GM23338 (cell line): ENCODE measurements around the gene TMC1. TPM values are rescaled to one million over a fixed set of nuclear protein-coding genes. Genes with fewer than 3 reads are reported as not detected.

ENCODE experiments used
- ATAC-seq: fragments of 200-7000 bp; cut with Tn5 transposase; 3 replicates; pipeline ENCODE4 v1.9.1; 2020
- DNase-seq: peaks from one replicate; pipeline ENCODE4 v3.0.0-alpha.2; 2015; ENCODE audit warnings: low spot score
- H2AFZ ChIP-seq: fragments of 200-600 bp; sonication (generic); 2 replicates; pipeline ENCODE4 v1.8.0; 2016; ENCODE audit warnings: antibody characterized with exemption, mild to moderate bottlenecking, moderate library complexity
- H3F3A ChIP-seq: fragments of 200-600 bp; sonication (generic); replicated peaks from 2 replicates; pipeline ENCODE4 v1.8.0; 2017; ENCODE audit warnings: antibody characterized with exemption, mixed run types, low read depth
- H3K27ac ChIP-seq: fragments of 200-600 bp; sonication (generic); 2 replicates; pipeline ENCODE4 v1.6.1; 2016; ENCODE audit warnings: low read depth
- H3K27me3 ChIP-seq: fragments of 200-600 bp; sonication (generic); 2 replicates; pipeline ENCODE4 v1.8.0; 2016; ENCODE audit warnings: mild to moderate bottlenecking, mixed run types, moderate library complexity; ENCODE audit not compliant: insufficient read depth
- H3K36me3 ChIP-seq: fragments of 200-600 bp; sonication (generic); 2 replicates; pipeline ENCODE4 v1.8.0; 2016; ENCODE audit warnings: mild to moderate bottlenecking; ENCODE audit not compliant: insufficient read depth
- H3K4me1 ChIP-seq: fragments of 200-600 bp; sonication (generic); 2 replicates; pipeline ENCODE4 v1.8.0; 2016; ENCODE audit warnings: mild to moderate bottlenecking, moderate library complexity; ENCODE audit not compliant: insufficient read depth
- H3K4me2 ChIP-seq: fragments of 200-600 bp; sonication (generic); 2 replicates; pipeline ENCODE4 v1.7.1; 2017; ENCODE audit warnings: mixed run types
- H3K4me3 ChIP-seq: fragments of 200-600 bp; sonication (generic); 2 replicates; pipeline ENCODE4 v1.6.1; 2016; ENCODE audit warnings: mixed run types
- H3K79me2 ChIP-seq: fragments of 200-600 bp; sonication (generic); replicated peaks from 2 replicates; pipeline ENCODE4 v1.8.0; 2017; ENCODE audit warnings: mild to moderate bottlenecking; ENCODE audit not compliant: insufficient read depth
- H3K9me2 ChIP-seq: fragments of 200-600 bp; sonication (generic); 2 replicates; pipeline ENCODE4 v1.8.0; 2017; ENCODE audit not compliant: insufficient read depth
- H4K20me1 ChIP-seq: fragments of 200-600 bp; sonication (generic); replicated peaks from 2 replicates; pipeline ENCODE4 v1.8.0; 2017; ENCODE audit warnings: mild to moderate bottlenecking; ENCODE audit not compliant: insufficient read depth
- H3K27ac Mint-ChIP-seq: 2 replicates; pipeline ENCODE4 v1.8.0; 2020; ENCODE audit warnings: inconsistent platforms, mild to moderate bottlenecking, moderate library complexity, mixed read lengths
- H3K27me3 Mint-ChIP-seq: 3 replicates; pipeline ENCODE4 v1.8.0; 2022; ENCODE audit warnings: low read depth, mild to moderate bottlenecking, moderate library complexity, mixed read lengths, inconsistent platforms; ENCODE audit not compliant: insufficient read depth, poor library complexity
- H3K36me3 Mint-ChIP-seq: 3 replicates; pipeline ENCODE4 v1.8.0; 2021; ENCODE audit warnings: low read depth, mild to moderate bottlenecking, inconsistent platforms, moderate library complexity, mixed read lengths
- H3K4me1 Mint-ChIP-seq: 3 replicates; pipeline ENCODE4 v1.8.0; 2020; ENCODE audit warnings: mild to moderate bottlenecking, inconsistent platforms, mixed read lengths
- H3K4me3 Mint-ChIP-seq: 3 replicates; pipeline ENCODE4 v1.8.0; 2021; ENCODE audit warnings: moderate library complexity, mild to moderate bottlenecking, inconsistent platforms, mixed read lengths
- H3K9me3 Mint-ChIP-seq: 3 replicates; pipeline ENCODE4 v1.8.0; 2020; ENCODE audit warnings: moderate library complexity, mild to moderate bottlenecking, inconsistent platforms, mixed read lengths
- EZH2 ChIP-seq: fragments of 200-600 bp; sonication (generic); IDR thresholded peaks from one replicate; pipeline ENCODE4 v1.8.0; 2017; ENCODE audit warnings: antibody characterized with exemption, mild to moderate bottlenecking, low read depth; ENCODE audit not compliant: unreplicated experiment
- polyA plus RNA-seq: library from polyadenylated mRNA; unstranded; fragments of >200 nt; fragmentation: Nextera tagmentation; extraction: Ambion mirVana; gene quantifications from 2 replicates; pipeline ENCODE4 v1.2.1, GENCODE V29; 2016
- total RNA-seq: library from RNA; depleted of rRNA; stranded (reverse); fragments of >200 nt; shearing (Covaris generic); gene quantifications from 2 replicates; pipeline ENCODE4 v1.2.3, GENCODE V29; 2014
- TF ChIP-seq, protein P1 (sequence below): fragments of 250-450 bp; sonication (Bioruptor Pico); IDR thresholded peaks from 2 replicates; pipeline ENCODE4 v1.5.0; 2020; ENCODE audit warnings: mild to moderate bottlenecking, moderate library complexity
- TF ChIP-seq, protein P2 (sequence below), 2 experiments: fragments of 200-600 bp in 1 of 2; sonication (generic) in 1 of 2; conservative IDR thresholded peaks; 2 replicates each; pipeline versions ENCODE4 v1.5.1 to v1.6.1; 2016 to 2017; ENCODE audit warnings: antibody characterized with exemption in 2 of 2, low read depth in 2 of 2, mild to moderate bottlenecking in 2 of 2, moderate library complexity in 1 of 2

The TMC1 gene
- total and polyA plus RNA-seq, 2 experiments from 2014 or later: 0.61 to 1.2 TPM

DNA sequence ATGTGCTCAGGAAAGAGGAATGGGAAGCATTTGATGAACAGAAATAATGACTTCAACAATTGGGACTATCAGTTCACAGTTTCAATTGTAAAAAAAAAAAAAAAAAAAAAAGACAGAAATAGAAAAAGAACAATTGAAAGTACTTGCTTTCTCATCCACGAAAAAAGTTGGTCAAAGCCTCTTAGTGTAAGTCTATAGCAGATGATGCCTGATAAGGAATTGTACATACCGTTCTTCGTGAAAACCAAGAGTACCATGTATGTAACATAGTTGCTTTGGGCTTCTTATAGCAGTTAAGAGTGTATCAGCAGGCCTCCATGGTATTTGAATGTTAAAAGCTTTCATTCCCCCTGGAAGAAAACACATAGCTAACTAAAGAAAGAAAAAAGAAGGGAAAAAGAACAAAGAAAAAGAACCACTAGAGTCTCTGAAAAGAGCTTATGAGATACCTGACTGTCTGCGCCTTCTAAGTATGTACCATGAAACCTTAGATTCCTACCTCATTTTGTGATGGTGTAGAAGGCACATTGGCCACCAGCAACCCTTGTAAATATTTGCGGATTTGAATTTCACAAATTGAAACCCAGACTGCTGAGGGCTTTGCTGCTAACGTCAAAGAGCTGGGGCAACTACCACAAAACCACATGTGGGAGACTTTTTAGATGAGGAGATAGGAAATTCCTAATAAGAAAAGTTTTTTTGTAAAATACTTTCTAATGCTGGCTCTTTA, 75.2 kb downstream of the TMC1 start (continued):
- TF ChIP-seq, protein P1, sequence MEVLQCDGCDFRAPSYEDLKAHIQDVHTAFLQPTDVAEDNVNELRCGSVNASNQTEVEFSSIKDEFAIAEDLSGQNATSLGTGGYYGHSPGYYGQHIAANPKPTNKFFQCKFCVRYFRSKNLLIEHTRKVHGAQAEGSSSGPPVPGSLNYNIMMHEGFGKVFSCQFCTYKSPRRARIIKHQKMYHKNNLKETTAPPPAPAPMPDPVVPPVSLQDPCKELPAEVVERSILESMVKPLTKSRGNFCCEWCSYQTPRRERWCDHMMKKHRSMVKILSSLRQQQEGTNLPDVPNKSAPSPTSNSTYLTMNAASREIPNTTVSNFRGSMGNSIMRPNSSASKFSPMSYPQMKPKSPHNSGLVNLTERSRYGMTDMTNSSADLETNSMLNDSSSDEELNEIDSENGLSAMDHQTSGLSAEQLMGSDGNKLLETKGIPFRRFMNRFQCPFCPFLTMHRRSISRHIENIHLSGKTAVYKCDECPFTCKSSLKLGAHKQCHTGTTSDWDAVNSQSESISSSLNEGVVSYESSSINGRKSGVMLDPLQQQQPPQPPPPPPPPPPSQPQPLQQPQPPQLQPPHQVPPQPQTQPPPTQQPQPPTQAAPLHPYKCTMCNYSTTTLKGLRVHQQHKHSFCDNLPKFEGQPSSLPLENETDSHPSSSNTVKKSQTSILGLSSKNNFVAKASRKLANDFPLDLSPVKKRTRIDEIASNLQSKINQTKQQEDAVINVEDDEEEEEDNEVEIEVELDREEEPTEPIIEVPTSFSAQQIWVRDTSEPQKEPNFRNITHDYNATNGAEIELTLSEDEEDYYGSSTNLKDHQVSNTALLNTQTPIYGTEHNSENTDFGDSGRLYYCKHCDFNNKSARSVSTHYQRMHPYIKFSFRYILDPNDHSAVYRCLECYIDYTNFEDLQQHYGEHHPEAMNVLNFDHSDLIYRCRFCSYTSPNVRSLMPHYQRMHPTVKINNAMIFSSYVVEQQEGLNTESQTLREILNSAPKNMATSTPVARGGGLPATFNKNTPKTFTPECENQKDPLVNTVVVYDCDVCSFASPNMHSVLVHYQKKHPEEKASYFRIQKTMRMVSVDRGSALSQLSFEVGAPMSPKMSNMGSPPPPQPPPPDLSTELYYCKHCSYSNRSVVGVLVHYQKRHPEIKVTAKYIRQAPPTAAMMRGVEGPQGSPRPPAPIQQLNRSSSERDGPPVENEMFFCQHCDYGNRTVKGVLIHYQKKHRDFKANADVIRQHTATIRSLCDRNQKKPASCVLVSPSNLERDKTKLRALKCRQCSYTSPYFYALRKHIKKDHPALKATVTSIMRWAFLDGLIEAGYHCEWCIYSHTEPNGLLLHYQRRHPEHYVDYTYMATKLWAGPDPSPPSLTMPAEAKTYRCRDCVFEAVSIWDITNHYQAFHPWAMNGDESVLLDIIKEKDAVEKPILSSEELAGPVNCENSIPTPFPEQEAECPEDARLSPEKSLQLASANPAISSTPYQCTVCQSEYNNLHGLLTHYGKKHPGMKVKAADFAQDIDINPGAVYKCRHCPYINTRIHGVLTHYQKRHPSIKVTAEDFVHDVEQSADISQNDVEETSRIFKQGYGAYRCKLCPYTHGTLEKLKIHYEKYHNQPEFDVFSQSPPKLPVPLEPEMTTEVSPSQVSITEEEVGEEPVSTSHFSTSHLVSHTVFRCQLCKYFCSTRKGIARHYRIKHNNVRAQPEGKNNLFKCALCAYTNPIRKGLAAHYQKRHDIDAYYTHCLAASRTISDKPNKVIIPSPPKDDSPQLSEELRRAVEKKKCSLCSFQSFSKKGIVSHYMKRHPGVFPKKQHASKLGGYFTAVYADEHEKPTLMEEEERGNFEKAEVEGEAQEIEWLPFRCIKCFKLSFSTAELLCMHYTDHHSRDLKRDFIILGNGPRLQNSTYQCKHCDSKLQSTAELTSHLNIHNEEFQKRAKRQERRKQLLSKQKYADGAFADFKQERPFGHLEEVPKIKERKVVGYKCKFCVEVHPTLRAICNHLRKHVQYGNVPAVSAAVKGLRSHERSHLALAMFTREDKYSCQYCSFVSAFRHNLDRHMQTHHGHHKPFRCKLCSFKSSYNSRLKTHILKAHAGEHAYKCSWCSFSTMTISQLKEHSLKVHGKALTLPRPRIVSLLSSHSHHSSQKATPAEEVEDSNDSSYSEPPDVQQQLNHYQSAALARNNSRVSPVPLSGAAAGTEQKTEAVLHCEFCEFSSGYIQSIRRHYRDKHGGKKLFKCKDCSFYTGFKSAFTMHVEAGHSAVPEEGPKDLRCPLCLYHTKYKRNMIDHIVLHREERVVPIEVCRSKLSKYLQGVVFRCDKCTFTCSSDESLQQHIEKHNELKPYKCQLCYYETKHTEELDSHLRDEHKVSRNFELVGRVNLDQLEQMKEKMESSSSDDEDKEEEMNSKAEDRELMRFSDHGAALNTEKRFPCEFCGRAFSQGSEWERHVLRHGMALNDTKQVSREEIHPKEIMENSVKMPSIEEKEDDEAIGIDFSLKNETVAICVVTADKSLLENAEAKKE (CRISPR knock-in tag): no peak
- TF ChIP-seq EZH2: no peak

DNA sequence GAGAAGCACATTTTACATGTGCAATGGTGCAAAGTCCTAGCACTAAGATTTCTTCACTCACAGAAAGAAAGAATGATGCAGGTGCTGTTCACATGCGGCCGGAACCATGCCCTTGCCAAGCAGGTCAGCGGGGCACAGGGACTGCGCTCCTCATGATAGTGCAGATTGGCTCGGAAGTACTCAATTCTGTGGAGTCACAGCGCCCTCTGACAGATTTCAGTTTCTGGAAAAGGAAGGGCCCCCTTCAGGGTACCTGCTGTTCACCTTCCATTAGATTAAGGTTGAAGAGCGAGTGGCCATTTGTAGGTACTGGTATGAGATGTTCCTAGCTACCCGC, 75.7 kb downstream of the TMC1 start:
- Mint-ChIP-seq H3K4me1 (peaks cover 10% of the 10 kb centered on the region; the same call in 2 of the 3 replicates), H3K36me3 (no peaks in the 10 kb centered on the region), H3K9me3 (no peaks in the 10 kb centered on the region), H3K27ac (no peak overlapping the region), H3K4me3 (no peak overlapping the region), H3K27me3 (no peaks in the 10 kb centered on the region)
- no peak overlapping the region for H3K4me2 ChIP-seq
- H3K4me1 ChIP-seq: peaks cover 6% of the 10 kb centered on the region
- no peaks in the 10 kb centered on the region for H3K36me3 ChIP-seq
- no peak overlapping the region for H3K4me3 ChIP-seq
- H3K79me2 ChIP-seq: no peaks in the 10 kb centered on the region
- no peaks in the 10 kb centered on the region for H3K27me3 ChIP-seq
- peak overlapping the region; percentile 81; the same call in 1 of the 2 replicates for H2AFZ ChIP-seq
- H3K9me2 ChIP-seq: no peaks in the 10 kb centered on the region
- peak; percentile 51 for DNase-seq
- H3F3A ChIP-seq: no peaks in the 10 kb centered on the region
- H4K20me1 ChIP-seq: no peaks in the 10 kb centered on the region
- TF ChIP-seq, protein P2, sequence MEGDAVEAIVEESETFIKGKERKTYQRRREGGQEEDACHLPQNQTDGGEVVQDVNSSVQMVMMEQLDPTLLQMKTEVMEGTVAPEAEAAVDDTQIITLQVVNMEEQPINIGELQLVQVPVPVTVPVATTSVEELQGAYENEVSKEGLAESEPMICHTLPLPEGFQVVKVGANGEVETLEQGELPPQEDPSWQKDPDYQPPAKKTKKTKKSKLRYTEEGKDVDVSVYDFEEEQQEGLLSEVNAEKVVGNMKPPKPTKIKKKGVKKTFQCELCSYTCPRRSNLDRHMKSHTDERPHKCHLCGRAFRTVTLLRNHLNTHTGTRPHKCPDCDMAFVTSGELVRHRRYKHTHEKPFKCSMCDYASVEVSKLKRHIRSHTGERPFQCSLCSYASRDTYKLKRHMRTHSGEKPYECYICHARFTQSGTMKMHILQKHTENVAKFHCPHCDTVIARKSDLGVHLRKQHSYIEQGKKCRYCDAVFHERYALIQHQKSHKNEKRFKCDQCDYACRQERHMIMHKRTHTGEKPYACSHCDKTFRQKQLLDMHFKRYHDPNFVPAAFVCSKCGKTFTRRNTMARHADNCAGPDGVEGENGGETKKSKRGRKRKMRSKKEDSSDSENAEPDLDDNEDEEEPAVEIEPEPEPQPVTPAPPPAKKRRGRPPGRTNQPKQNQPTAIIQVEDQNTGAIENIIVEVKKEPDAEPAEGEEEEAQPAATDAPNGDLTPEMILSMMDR (conservative IDR thresholded peaks at IDR 0.05; ENCODE audit: low read depth in 2 of 2): peak; percentile 16 to 48; a peak in 3 of 4 replicates
- no peak for TF ChIP-seq EZH2
- H3K27ac ChIP-seq: no peak overlapping the region
- ATAC-seq: peak; percentile 66
